HEK293T (cell line): Measurements from ENCODE around the gene FCRLA.
"Not testable (repeated sequence)": the region's sequence is repeated elsewhere in the genome, so short reads cannot be mapped to it uniquely, and the experiment has no call there.

Experiments used
- CTCF ChIA-PET: fragments of 350-600 bp; formaldehyde crosslinking; extraction: SDS; loops from one replicate; lab custom pipeline; 2021; ENCODE audit warnings: antibody characterized with exemption, inconsistent platforms; lab: Yijun Ruan, JAX
- POLR2A ChIA-PET: fragments of 350-600 bp; formaldehyde crosslinking; extraction: SDS; loops from one replicate; lab custom pipeline; 2020; ENCODE audit warnings: antibody characterized with exemption, inconsistent platforms; lab: Yijun Ruan, JAX
- DNase-seq: peaks from one replicate; pipeline ENCODE4 v3.0.0; 2012; ENCODE audit warnings: mixed read lengths; ENCODE audit errors: extremely low spot score
- ELF4 ChIP-seq: fragments of 450-650 bp; IDR thresholded peaks from 2 replicates; pipeline ENCODE4 v1.6.1; 2017; ENCODE audit warnings: antibody characterized with exemption
- FOXM1 ChIP-seq: fragments of 450-650 bp; IDR thresholded peaks from 2 replicates; pipeline ENCODE4 v1.6.1; 2017; ENCODE audit warnings: mild to moderate bottlenecking, borderline replicate concordance
- L3MBTL2 ChIP-seq: fragments of 450-650 bp; conservative IDR thresholded peaks from 2 replicates; pipeline ENCODE4 v1.6.1; 2016; ENCODE audit warnings: mild to moderate bottlenecking
- NFRKB ChIP-seq: fragments of 450-650 bp; IDR thresholded peaks from 2 replicates; pipeline ENCODE4 v1.6.1; 2016; ENCODE audit warnings: mild to moderate bottlenecking, moderate library complexity
- SUZ12 ChIP-seq: fragments of 450-650 bp; IDR thresholded peaks from 2 replicates; pipeline ENCODE4 v1.6.1; 2016; ENCODE audit warnings: mild to moderate bottlenecking
- TF ChIP-seq, protein P1 (sequence below): fragments of 450-650 bp; IDR thresholded peaks from 2 replicates; pipeline ENCODE4 v1.6.1; 2016

The FCRLA gene, protein sequence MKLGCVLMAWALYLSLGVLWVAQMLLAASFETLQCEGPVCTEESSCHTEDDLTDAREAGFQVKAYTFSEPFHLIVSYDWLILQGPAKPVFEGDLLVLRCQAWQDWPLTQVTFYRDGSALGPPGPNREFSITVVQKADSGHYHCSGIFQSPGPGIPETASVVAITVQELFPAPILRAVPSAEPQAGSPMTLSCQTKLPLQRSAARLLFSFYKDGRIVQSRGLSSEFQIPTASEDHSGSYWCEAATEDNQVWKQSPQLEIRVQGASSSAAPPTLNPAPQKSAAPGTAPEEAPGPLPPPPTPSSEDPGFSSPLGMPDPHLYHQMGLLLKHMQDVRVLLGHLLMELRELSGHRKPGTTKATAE

DNA sequence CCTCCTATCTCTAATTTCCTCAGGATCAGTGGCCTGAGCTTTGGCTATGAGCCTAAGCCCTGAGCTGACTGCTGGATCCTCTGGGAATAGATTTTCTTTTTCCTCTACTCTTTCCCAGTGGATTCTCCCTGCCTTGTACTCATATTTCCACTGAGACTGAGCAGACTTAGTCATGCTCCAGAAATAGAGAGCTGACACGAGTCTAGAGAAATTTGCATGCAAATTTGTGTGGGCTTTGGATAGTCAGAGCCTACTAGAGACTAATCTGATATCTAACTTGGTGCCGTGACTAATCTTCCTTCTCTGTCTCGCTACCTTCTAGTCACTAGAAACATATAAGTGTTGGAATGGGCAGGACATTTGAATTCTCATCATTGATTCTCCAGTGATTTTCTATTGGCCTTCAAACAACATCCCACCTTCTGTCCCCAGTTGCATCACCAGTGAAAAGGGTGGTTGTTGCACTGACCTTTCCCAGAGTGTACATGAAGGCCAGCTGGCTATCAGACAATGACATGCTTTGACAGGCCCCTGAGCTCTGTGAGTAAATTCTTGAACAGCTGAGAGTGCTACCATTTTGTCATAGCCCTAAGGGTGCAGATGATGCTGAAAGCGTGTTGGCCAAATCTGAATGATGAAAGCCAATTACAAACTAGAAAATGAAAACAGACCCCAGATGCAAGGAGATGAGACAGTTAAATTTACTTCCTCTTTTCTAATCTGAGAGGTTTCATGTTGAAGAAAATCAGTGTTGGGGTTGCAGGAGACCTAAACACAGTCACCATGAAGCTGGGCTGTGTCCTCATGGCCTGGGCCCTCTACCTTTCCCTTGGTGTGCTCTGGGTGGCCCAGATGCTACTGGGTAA, at the start of gene FCRLA:
TSS of gene FCRLA (plus strand) at position 748 of the 866 bp plus-strand sequence. CDS start at position 784, 36 bp downstream.
- no peak for TF ChIP-seq SUZ12
- no peak for TF ChIP-seq L3MBTL2
- TF ChIP-seq, protein P1, sequence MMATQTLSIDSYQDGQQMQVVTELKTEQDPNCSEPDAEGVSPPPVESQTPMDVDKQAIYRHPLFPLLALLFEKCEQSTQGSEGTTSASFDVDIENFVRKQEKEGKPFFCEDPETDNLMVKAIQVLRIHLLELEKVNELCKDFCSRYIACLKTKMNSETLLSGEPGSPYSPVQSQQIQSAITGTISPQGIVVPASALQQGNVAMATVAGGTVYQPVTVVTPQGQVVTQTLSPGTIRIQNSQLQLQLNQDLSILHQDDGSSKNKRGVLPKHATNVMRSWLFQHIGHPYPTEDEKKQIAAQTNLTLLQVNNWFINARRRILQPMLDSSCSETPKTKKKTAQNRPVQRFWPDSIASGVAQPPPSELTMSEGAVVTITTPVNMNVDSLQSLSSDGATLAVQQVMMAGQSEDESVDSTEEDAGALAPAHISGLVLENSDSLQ = no peak
- no peak for TF ChIP-seq NFRKB
- no peak for TF ChIP-seq ELF4
- no peak for TF ChIP-seq FOXM1
- ChIA-PET CTCF (no interaction called here), POLR2A (no interaction called here)
- no peak for DNase-seq

DNA sequence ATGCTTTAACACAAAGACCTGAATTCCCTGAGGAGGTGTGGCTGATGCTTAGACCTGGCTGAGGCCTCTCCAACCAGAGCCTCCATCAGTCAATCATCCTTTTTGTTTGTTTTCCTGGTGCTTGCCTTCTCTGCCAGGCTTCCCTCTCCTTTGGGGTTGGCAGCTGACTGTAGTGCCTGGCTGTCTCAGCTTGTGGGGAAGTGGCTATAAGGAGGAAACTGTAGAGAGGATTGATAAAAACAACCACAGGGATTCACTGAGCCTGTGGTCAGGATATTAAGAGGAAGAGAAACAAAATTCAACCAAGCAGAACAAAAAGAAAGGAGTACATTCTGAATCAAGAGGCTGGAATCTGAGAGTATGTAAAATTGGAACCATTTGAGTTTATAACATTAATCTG, 48.5 kb upstream of the FCRLA start:
- POLR2A ChIA-PET, CTCF ChIA-PET, DNase-seq: not testable (repeated sequence)

DNA sequence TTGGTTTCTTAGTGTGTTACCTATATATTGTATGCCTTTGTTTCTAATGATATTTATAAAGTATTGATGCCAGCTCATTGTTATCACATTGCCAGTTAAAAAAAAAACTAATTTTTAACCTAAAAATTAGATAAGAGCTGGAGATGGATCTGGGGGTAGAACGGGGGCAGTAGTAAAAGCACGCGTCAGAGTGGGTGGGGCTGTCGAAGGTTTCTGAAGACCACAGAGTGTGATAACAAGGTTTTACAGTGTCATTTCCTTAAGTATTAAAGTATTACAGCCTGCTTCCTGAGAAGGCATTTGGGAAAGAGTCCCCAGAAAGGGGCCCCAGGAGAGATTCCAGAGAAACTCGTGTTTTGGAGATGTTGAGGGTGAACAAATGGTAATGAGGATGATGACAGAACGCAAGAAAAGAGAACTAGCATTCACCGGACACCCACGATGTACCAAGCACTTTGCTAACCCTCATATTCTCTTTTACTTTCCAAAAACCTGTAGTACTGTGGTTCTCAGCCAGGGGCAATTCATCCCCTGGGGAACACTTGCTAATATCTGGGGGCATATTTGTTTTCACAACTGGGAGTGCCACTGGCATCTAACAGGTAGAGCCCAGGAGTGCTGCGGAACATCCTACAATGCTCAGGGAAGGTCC, 45.2 kb upstream of the FCRLA start:
- POLR2A ChIA-PET = not testable (repeated sequence)

DNA sequence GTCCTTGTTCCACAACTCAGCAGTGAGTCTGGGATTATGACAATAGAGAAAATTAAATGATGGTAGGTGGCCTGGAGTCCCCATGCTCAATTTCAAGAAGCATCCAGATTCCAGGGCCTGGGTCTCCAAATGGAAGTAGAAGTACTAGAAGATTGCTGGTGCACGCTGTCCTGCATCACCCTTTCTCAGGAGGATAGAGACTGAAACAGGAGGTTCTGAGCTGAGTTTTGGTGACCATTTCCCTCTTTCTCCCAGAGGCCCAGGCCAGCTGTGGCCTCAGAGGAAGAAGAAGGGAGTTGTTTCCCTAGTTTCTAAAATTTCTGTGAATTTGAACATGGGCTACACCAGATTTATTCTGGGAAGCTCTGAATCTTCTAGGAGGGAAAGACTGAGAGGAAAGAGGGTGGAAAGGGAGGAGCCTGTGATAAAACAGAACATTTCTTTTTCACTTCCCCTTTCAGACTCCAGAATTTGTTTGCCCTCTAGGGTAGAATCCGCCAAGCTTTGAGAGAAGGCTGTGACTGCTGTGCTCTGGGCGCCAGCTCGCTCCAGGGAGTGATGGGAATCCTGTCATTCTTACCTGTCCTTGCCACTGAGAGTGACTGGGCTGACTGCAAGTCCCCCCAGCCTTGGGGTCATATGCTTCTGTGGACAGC, 44.2 kb upstream of the FCRLA start, which contains the start of gene FCGR2B:
TSS of gene FCGR2B (plus strand) at position 460 of the 656 bp plus-strand sequence. CDS start at position 559, 99 bp downstream.
- CTCF ChIA-PET, POLR2A ChIA-PET, DNase-seq: not testable (repeated sequence)

More for the DNA sequence above, 45.2 kb upstream of the FCRLA start:
- DNase-seq, CTCF ChIA-PET: not testable (repeated sequence)

DNA sequence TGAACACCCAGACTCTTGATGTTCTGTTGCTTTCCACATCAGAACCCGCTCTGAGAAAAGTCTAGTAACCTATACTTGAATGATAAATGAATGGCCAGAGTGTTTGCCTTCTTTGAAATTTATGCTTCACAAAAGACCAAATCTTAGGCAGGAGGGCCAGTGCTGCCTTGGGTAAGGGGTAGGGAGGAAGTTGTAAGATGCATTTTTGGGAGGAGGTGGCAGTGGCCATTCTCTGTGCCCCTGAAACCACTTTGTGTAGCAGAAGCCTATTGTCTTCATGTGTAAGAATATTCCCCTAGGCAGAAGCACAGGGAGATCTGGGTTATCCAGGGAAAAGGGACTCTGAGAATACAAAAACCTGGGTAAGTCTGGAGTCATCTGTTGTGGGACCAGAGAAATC, 43.5 kb upstream of the FCRLA start:
- CTCF ChIA-PET, POLR2A ChIA-PET, DNase-seq: not testable (repeated sequence)

DNA sequence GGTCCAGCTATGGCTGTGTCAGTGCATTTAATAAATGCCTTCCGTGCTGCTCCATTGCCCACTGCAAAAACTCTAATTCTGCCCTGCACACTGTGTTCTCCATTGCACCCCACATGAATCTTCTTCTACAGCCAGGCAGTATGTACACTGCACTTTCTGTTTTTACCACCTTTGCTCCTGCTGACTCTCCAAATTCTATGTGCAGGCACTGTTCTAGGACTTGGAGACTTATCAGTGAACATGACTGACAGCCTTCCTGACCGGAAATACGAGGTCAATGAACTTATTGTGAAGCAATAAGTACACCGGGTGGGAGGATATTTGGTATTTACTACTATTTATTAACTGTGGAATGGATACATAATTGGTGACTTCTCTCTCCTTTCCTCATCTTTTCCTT, 42.3 kb upstream of the FCRLA start:
- DNase-seq, CTCF ChIA-PET, POLR2A ChIA-PET: not testable (repeated sequence)

DNA sequence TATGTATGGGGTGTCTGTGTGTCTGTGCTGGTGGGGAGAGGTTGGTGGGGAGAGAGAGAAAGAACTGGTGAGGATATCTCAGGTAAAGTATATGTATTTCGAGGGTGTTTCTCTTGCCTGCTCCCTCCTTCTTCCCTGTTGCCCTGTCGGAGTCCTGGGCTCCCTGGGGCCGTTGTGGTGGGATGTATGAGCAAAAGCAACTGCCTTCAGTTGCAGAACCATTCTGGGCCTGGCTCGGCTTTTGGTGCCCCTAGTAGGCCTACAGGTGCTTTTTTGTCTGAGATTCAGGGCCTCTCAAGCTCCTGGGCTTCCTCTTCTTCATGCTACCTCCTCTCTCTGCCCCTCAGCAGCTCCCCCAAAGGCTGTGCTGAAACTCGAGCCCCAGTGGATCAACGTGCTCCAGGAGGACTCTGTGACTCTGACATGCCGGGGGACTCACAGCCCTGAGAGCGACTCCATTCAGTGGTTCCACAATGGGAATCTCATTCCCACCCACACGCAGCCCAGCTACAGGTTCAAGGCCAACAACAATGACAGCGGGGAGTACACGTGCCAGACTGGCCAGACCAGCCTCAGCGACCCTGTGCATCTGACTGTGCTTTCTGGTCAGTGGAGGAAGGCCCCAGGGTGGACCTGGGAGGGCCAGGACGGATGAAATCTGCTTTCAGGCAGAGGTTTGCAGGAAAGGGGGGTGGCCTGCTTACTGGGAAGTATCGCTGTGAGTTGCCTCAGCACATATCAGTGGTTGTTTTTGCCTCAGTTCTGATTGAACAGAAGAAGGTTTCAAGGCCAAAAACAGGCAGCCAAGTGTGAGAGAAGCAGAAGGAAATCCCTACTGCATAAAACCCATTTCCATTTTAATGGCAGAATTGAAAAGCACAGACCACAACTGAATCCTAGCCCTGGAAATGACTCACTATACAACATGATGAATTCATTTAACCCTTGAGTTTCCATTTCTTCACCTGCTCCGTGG, 35.7 kb upstream of the FCRLA start:
- POLR2A ChIA-PET, DNase-seq, CTCF ChIA-PET: not testable (repeated sequence)

DNA sequence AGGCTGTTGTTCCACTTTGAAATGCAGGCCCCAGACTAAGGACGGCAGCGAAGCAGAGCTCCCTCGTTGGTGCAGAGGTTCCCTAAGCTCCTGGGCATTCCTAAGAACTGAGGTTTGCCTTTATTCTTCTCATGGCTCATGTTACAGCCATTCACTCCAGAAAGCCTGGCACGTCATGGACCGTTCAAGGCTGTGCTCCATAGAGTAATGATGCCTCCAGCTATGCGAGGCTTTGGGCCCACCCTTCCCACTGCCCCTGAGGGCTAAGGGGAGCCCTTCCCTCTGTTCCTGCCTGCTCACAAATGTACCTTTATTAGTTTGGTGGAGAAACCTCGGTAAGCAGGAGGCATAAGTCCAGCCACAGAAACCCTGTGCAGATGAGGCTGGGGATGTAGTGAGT, 33.6 kb upstream of the FCRLA start:
- POLR2A ChIA-PET, DNase-seq, CTCF ChIA-PET: not testable (repeated sequence)

DNA sequence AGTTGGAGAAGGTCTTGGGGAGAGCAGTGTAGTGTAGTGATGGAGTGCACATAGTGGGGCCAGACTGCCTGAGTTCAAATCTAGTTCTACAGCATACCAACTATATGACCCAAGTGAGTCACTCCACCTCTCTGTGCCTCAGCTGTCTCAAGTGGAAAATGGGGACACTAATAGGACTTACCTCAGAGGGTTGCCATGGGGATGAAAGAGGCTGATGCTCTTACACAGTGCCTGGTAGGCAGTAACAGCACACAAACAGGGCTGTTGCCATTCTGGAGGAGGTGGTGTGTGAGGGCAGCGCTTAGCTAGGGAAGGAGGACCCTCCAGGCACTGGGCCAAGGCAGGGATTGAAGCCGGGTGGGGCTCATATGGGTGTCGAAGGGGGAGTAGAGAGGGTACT, 32.6 kb upstream of the FCRLA start:
- DNase-seq, POLR2A ChIA-PET, CTCF ChIA-PET: not testable (repeated sequence)

DNA sequence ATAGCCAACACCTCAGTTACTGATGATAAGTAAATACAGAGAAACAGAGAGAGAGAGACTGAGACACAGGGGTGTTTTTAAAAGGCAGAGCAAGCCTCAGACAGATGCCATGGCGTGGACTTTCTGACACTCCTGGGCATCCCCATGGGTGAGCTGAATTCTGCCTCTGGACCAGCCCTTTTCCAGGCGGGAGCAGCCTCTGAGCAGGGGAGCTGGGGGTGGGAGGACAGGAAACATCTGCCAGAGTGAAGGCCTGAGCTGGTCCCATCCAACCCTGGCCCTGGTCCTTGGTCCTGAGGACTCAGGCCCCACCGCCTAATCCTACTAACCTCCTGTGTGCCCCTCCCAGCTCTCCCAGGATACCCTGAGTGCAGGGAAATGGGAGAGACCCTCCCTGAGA, 32.1 kb upstream of the FCRLA start:
- POLR2A ChIA-PET, CTCF ChIA-PET, DNase-seq: not testable (repeated sequence)
